HepG2 (cell line): ENCODE measurements around the gene SHF. TPM values are rescaled to one million over a fixed set of nuclear protein-coding genes. Genes with fewer than 3 reads are reported as not detected.

Experiments used
- ATF5 ChIP-seq: sonication (generic); formaldehyde crosslinking; IDR thresholded peaks from 2 replicates; pipeline ENCODE4 v1.4.0; 2020; ENCODE audit warnings: mild to moderate bottlenecking, low read depth, missing genetic modification reagents
- CREB1 ChIP-seq, 2 experiments: fragments of 450-650 bp in 1 of 2; IDR thresholded peaks; 2 replicates each; pipeline ENCODE4 v1.6.1; 2016 to 2017; ENCODE audit warnings: control low read depth in 1 of 2, mild to moderate bottlenecking in 1 of 2, missing compliant biosample characterization in 1 of 2, missing genetic modification characterization in 1 of 2
- CTCF ChIP-seq: sonication (generic); formaldehyde crosslinking; IDR thresholded peaks from 2 replicates; pipeline ENCODE4 v1.5.0; 2020; ENCODE audit warnings: mild to moderate bottlenecking, missing genetic modification reagents, moderate library complexity
- EED ChIP-seq: sonication (generic); formaldehyde crosslinking; IDR thresholded peaks from 2 replicates; pipeline ENCODE4 v1.5.0; 2020; ENCODE audit warnings: mild to moderate bottlenecking, missing genetic modification reagents
- HDAC2 ChIP-seq: sonication (generic); formaldehyde crosslinking; IDR thresholded peaks from 2 replicates; pipeline ENCODE4 v1.4.0; 2020; ENCODE audit warnings: missing genetic modification reagents
- HMG20A ChIP-seq: IDR thresholded peaks from 2 replicates; pipeline ENCODE4 v1.6.1; 2016; ENCODE audit warnings: borderline replicate concordance
- HOMEZ ChIP-seq: IDR thresholded peaks from 2 replicates; pipeline ENCODE4 v1.6.1; 2016; ENCODE audit warnings: low read depth
- JUND ChIP-seq: sonication (generic); formaldehyde crosslinking; IDR thresholded peaks from 2 replicates; pipeline ENCODE4 v1.8.0; 2022; ENCODE audit warnings: mild to moderate bottlenecking, missing genetic modification reagents
- KDM3A ChIP-seq: IDR thresholded peaks from 2 replicates; pipeline ENCODE4 v1.6.1; 2018; ENCODE audit warnings: low read depth, missing compliant biosample characterization
- KDM6A ChIP-seq: IDR thresholded peaks from 2 replicates; pipeline ENCODE4 v1.6.1; 2016; ENCODE audit warnings: low read depth
- NBN ChIP-seq: fragments of 450-650 bp; conservative IDR thresholded peaks from 2 replicates; pipeline ENCODE4 v1.6.1; 2017
- NFATC3 ChIP-seq: sonication (generic); formaldehyde crosslinking; IDR thresholded peaks from 2 replicates; pipeline ENCODE4 v1.5.1; 2020; ENCODE audit warnings: mild to moderate bottlenecking, missing genetic modification reagents
- SKI ChIP-seq: fragments of 450-650 bp; IDR thresholded peaks from one replicate; pipeline ENCODE4 v1.6.1; 2018; ENCODE audit warnings: mild to moderate bottlenecking; ENCODE audit not compliant: partially characterized antibody
- ZBTB39 ChIP-seq: sonication (generic); formaldehyde crosslinking; IDR thresholded peaks from 2 replicates; pipeline ENCODE4 v1.5.0; 2020; ENCODE audit warnings: missing genetic modification reagents
- ZKSCAN1 ChIP-seq: fragments of 150-350 bp; IDR thresholded peaks from 2 replicates; pipeline ENCODE4 v1.6.1; 2014; ENCODE audit warnings: low read length
- ZKSCAN5 ChIP-seq: sonication (generic); formaldehyde crosslinking; IDR thresholded peaks from 2 replicates; pipeline ENCODE4 v1.5.1; 2020; ENCODE audit warnings: mild to moderate bottlenecking, missing genetic modification reagents
- ZNF143 ChIP-seq: sonication (generic); formaldehyde crosslinking; IDR thresholded peaks from 2 replicates; pipeline ENCODE4 v1.4.0; 2020; ENCODE audit warnings: missing genetic modification reagents
- ZNF709 ChIP-seq: sonication (generic); formaldehyde crosslinking; IDR thresholded peaks from 2 replicates; pipeline ENCODE4 v1.5.0; 2020; ENCODE audit warnings: mild to moderate bottlenecking, missing genetic modification reagents
- polyA plus RNA-seq, 8 experiments: library from polyadenylated mRNA; depleted of rRNA in 3 of 8; stranded (reverse) in 7 of 8; unstranded in 1 of 8; fragments of >200 nt; fragmentation: Illumina TruSeq in 4 of 8; extraction: Trizol in 4 of 8; gene quantifications; 2 replicates each; pipeline versions ENCODE4 v1.2.1 to v1.2.3, GENCODE V29; 2011 to 2016; ENCODE audit warnings: low read depth in 4 of 8, missing spikeins in 1 of 8, mixed read lengths in 1 of 8; ENCODE audit not compliant: insufficient read depth in 1 of 8
- total RNA-seq, 5 experiments: library from RNA; depleted of rRNA; stranded (reverse); fragments of >200 nt; fragmentation: Illumina TruSeq; extraction: Trizol; gene quantifications; 2 replicates each; pipeline ENCODE4 v1.2.3, GENCODE V29; 2016; ENCODE audit warnings: low read depth in 1 of 5
- TF ChIP-seq, protein P1 (sequence below): sonication (generic); formaldehyde crosslinking; IDR thresholded peaks from 2 replicates; pipeline ENCODE4 v1.4.0; 2020; ENCODE audit warnings: missing genetic modification reagents

Gene SHF
- total and polyA plus RNA-seq, 2 of the 13 experiments (the other 11 are each of a cell fraction or from before 2014, with no cell fraction given) = 20.9 to 25.5 TPM

GRCh38 chr15:45198337-45199135, 10.8 kb upstream of the SHF start (continued):
- TF ChIP-seq, protein P1, sequence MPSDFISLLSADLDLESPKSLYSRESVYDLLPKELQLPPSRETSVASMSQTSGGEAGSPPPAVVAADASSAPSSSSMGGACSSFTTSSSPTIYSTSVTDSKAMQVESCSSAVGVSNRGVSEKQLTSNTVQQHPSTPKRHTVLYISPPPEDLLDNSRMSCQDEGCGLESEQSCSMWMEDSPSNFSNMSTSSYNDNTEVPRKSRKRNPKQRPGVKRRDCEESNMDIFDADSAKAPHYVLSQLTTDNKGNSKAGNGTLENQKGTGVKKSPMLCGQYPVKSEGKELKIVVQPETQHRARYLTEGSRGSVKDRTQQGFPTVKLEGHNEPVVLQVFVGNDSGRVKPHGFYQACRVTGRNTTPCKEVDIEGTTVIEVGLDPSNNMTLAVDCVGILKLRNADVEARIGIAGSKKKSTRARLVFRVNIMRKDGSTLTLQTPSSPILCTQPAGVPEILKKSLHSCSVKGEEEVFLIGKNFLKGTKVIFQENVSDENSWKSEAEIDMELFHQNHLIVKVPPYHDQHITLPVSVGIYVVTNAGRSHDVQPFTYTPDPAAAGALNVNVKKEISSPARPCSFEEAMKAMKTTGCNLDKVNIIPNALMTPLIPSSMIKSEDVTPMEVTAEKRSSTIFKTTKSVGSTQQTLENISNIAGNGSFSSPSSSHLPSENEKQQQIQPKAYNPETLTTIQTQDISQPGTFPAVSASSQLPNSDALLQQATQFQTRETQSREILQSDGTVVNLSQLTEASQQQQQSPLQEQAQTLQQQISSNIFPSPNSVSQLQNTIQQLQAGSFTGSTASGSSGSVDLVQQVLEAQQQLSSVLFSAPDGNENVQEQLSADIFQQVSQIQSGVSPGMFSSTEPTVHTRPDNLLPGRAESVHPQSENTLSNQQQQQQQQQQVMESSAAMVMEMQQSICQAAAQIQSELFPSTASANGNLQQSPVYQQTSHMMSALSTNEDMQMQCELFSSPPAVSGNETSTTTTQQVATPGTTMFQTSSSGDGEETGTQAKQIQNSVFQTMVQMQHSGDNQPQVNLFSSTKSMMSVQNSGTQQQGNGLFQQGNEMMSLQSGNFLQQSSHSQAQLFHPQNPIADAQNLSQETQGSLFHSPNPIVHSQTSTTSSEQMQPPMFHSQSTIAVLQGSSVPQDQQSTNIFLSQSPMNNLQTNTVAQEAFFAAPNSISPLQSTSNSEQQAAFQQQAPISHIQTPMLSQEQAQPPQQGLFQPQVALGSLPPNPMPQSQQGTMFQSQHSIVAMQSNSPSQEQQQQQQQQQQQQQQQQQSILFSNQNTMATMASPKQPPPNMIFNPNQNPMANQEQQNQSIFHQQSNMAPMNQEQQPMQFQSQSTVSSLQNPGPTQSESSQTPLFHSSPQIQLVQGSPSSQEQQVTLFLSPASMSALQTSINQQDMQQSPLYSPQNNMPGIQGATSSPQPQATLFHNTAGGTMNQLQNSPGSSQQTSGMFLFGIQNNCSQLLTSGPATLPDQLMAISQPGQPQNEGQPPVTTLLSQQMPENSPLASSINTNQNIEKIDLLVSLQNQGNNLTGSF (CRISPR knock-in tag) = no peak
- TF ChIP-seq EED (CRISPR knock-in tag) = no peak
- no peak for TF ChIP-seq SKI
- peak; percentile 92 for TF ChIP-seq CTCF (CRISPR knock-in tag)
- peak; percentile 46; the same call in 1 of the 2 replicates for TF ChIP-seq HDAC2 (CRISPR knock-in tag)
- no peak for TF ChIP-seq ZKSCAN5
- TF ChIP-seq NFATC3 (CRISPR knock-in tag) = no peak
- TF ChIP-seq ATF5 (CRISPR knock-in tag) = no peak
- no peak for TF ChIP-seq HOMEZ (CRISPR knock-in tag)
- no peak for TF ChIP-seq HMG20A (CRISPR knock-in tag)
- TF ChIP-seq CREB1 (IDR thresholded peaks at IDR 0.05) = peak; percentile 88
- TF ChIP-seq CREB1 (CRISPR knock-in tag; IDR thresholded peaks at IDR 0.05) = peak; percentile 88
- no peak for TF ChIP-seq ZNF143
- no peak for TF ChIP-seq KDM6A (CRISPR knock-in tag)
- TF ChIP-seq ZBTB39 = peak; percentile 93
- TF ChIP-seq ZNF709 (CRISPR knock-in tag) = 0 out of 2 replicates have a peak, but pooled peaks have one; percentile 57
- no peak; the same call in 1 of the 2 replicates for TF ChIP-seq ZKSCAN1
- no peak for TF ChIP-seq NBN
- no peak for TF ChIP-seq JUND (CRISPR knock-in tag)
- peak; percentile 82 for TF ChIP-seq KDM3A
